Effector CD8-positive, alpha-beta T cell (primary cell): ENCODE measurements around the gene COL4A2.

ENCODE experiments used
- DNase-seq: peaks from one replicate; lab custom pipeline; 2025; lab: John Stamatoyannopoulos, UW

Gene COL4A2

DNA sequence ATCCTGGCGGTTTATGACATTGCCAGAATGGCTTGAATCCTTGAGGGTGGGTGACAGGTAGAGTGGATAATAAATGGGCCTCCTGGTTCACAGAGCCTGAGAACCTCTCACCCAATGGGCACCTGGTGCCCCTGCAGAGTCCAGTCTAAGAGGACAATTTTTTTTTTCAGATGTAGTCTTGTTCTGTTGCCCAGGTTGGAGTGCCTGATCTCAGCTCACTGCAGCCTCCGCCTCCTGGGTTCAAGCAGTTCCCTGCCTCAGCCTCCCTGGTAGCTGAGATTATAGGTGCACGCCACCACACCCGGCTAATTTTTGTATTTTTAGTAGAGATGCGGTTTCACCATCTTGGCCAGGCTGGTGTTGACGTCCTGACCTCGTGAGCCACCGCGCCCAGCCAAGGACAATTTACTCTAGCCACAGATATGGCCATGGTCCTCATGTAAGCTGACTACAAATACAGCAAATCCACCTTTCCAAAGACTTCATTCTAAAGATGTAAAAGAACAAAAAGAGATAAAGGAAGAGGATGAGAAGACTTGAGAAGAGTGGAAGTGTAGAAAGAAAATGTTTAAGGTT is 33.0 kb downstream of the COL4A2 start:
- no peak for DNase-seq

- DNase-seq, result no peak
These were observed 33.8 kb downstream of the COL4A2 start for GRCh38 chr13:110340812-110341444.

DNA sequence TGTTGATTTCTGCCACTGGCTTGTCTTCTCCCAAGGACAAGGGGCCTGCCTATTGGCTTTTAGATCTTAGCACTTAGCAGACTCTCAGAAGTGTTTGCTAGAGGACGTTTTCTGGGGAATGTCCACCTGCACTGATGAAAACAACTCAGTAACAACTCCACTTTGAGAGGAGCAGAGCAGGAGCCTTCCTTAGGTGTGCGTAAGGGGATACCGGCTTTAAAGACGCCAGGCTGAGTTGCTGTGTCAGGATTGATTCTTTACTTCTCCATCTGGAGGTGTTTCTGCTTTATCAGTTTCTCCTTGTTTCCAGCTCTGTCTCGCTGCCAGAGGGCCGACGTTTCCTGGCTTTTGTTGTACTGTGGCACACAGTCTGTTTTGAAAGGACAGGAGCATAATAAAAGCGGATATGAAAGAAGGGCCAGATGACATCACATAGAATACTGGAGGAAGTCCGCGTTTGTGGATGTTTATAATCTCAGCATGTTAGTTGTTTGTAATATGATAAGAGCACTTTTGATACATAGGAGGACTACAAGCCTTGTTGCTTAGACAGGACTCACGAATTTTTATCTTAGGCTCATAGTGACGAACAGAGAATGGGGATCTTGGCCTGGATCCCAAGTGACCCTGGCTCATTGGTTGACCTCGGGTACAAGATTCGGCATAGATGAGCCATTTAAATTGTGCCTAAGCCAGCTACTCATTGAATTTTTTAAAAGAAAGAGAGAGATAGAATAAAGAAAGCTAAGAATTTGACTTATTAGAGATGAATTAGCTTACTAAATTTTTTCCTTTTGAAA is 34.6 kb downstream of the COL4A2 start:
- DNase-seq, result no peak

GRCh38 chr13:110342474-110342873 is 35.4 kb downstream of the COL4A2 start:
- DNase-seq, result no peak

DNA sequence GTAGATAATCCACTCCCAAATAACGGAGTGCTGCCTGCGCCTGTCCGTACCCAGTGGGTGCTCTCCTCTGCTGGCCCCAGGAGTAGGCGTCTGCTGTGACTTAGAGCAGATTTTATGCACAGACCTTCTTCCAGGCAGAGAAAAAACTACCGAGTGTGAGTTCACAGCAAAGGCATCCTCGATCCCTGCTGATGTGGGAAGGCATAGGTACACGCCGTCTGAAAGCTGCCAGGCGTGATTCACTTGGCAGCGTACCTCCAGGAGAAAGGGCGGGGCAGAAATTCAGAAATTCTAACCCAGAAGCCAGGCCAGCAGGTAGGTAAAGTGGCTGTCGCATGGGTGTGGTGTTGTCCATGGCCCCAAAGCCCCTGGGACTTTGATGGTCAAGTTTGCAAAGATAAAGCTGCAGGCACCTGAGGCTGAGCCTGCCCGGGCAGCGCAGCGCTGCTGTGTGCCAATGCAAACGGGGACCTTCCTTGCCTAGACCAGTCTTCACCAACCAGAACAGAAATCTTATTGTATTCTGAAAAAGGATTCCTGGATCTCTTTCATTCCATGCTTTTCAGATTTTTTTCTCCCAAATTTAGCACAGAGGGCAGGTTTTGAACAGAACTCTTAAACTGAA is 36.3 kb downstream of the COL4A2 start:
- DNase-seq, result no peak

- no peak for DNase-seq
These were observed 37.2 kb downstream of the COL4A2 start for GRCh38 chr13:110344320-110344719.

- no peak for DNase-seq
These were observed 38.2 kb downstream of the COL4A2 start for GRCh38 chr13:110345266-110345665.

DNA sequence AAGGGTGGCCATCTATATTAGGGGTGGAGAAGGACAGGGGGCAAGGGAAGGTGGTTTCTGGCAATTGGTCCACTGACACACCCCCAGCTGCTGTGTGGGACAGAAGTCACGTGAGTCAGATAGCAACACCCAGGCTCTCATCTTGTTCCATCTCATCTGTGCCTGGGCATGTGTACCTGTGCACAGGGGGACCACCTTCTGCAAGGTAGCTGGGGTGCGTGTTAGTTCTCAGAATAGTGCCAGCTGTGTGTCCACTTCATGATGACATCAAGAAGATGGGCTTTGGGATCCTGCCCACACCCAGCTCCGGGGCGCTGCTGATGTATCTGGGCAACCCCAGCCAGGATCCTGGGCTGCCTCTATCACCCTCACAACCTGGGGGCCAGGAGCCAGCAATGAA is 38.6 kb downstream of the COL4A2 start:
- no peak for DNase-seq

GRCh38 chr13:110346661-110347067 is 39.6 kb downstream of the COL4A2 start:
- DNase-seq, result no peak

DNA sequence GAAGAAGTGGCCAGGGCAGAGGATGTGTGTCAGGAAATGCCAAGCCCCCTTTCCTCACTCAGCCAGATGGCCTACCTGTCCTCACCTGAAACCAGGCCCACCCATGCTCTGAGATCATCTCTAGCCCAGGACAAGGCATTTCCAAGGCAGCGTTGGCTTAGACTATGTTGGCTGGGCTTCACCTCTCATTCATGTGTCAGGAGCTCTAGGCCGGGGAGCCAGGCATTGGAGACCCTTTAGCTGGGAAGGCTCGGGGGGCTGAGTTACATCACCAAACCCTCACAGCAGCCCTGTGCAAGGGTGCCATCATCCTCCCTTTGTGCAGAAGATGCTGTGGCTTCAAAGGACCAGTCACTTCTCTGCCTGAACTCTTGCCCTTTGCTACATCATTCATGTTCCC is 40.0 kb downstream of the COL4A2 start:
- DNase-seq, result no peak

GRCh38 chr13:110347535-110348308 is 40.6 kb downstream of the COL4A2 start:
- no peak for DNase-seq

- no peak for DNase-seq
These were observed 41.4 kb downstream of the COL4A2 start for GRCh38 chr13:110348309-110349105.

- DNase-seq, result no peak
These were observed 42.2 kb downstream of the COL4A2 start for GRCh38 chr13:110349239-110349638.

- DNase-seq, result no peak
These were observed 43.0 kb downstream of the COL4A2 start for GRCh38 chr13:110350049-110350448.

DNA sequence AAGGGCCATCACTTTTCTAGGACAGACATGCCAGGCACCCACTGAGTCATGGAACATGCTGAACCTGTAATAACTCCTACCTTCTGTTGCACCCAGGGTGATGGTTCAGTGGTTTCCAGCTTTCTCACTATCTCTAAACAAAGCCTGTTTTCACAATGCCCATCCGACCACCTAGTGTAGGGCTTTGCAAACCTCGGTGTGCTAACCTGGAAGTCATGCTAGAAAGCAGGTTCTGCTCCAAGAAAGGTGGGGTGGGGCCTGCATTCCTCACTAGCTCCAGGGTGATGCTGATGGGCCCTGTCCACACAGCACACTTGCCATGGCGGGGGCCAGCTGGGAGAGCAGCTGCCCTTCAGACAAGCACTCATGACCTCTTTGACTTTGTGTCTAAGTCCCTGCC is 43.4 kb downstream of the COL4A2 start:
- no peak for DNase-seq

- DNase-seq, result no peak
These were observed 44.7 kb downstream of the COL4A2 start for GRCh38 chr13:110351636-110352420.

DNA sequence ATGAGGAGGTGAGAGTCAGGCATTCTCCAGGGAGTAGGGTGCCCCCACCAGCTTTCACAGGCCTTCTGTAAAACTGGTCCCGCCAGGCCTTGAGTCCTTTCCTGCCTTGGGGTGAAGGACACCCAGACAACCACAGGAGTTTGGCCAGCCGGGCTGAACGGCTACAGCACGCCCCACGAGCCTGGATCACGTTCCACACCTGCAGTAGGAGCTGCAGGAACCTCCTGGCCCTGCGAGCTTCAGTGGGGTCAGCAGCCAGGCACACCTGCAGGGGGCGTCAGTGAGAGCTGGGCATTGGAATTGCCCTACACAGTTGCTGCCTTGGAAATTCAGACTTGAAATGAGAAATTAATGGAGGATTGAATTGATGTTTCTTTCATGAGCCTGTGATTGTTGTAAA is 45.7 kb downstream of the COL4A2 start:
- no peak for DNase-seq

GRCh38 chr13:110353339-110353977 is 46.4 kb downstream of the COL4A2 start:
- DNase-seq, result no peak

GRCh38 chr13:110354123-110354627 is 47.1 kb downstream of the COL4A2 start:
- no peak for DNase-seq
